Epithelial cell of proximal tubule (primary cell): ENCODE measurements around the gene HDAC4. TPM values are rescaled to one million over a fixed set of nuclear protein-coding genes. Genes with fewer than 3 reads are reported as not detected.

Experiments used
- DNase-seq: peaks from one replicate; pipeline ENCODE4 v3.0.0-alpha.2; 2011; ENCODE audit warnings: low read depth
- H3K4me3 ChIP-seq: 2 replicates; pipeline ENCODE4 v1.5.1; 2011; ENCODE audit warnings: low read depth, mild to moderate bottlenecking, low read length
- total RNA-seq: library from RNA; depleted of rRNA; stranded (reverse); fragments of >200 nt; gene quantifications from 2 replicates; pipeline ENCODE4 v1.2.3, GENCODE V29; 2015
- TF ChIP-seq, protein P1 (sequence below): conservative IDR thresholded peaks from 2 replicates; pipeline ENCODE4 v1.5.1; 2012; ENCODE audit warnings: low read depth, mild to moderate bottlenecking, low read length

The HDAC4 gene
- total RNA-seq, 1 donor from 2014 or later, result 23.2 TPM

DNA sequence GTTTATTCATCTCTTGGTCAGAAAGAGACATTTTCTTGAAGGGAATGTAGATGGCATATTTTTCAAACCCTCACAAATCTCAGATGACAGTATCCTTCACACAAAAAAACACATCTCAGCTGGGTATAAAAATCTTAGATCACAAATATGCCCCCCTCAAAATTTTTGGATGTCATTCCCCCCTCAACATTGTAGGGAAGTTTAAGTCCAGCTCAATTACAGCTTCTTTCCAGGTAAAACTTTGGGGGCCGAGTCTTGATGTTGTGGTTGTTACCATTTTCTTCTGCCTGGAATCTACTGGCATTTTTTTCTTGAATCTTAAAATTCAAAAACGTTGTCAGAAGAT lies 46.1 kb downstream of the HDAC4 start:
- TF ChIP-seq, protein P1, sequence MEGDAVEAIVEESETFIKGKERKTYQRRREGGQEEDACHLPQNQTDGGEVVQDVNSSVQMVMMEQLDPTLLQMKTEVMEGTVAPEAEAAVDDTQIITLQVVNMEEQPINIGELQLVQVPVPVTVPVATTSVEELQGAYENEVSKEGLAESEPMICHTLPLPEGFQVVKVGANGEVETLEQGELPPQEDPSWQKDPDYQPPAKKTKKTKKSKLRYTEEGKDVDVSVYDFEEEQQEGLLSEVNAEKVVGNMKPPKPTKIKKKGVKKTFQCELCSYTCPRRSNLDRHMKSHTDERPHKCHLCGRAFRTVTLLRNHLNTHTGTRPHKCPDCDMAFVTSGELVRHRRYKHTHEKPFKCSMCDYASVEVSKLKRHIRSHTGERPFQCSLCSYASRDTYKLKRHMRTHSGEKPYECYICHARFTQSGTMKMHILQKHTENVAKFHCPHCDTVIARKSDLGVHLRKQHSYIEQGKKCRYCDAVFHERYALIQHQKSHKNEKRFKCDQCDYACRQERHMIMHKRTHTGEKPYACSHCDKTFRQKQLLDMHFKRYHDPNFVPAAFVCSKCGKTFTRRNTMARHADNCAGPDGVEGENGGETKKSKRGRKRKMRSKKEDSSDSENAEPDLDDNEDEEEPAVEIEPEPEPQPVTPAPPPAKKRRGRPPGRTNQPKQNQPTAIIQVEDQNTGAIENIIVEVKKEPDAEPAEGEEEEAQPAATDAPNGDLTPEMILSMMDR, result no peak
- no peak for DNase-seq
- H3K4me3 ChIP-seq, result no peak overlapping the region

DNA sequence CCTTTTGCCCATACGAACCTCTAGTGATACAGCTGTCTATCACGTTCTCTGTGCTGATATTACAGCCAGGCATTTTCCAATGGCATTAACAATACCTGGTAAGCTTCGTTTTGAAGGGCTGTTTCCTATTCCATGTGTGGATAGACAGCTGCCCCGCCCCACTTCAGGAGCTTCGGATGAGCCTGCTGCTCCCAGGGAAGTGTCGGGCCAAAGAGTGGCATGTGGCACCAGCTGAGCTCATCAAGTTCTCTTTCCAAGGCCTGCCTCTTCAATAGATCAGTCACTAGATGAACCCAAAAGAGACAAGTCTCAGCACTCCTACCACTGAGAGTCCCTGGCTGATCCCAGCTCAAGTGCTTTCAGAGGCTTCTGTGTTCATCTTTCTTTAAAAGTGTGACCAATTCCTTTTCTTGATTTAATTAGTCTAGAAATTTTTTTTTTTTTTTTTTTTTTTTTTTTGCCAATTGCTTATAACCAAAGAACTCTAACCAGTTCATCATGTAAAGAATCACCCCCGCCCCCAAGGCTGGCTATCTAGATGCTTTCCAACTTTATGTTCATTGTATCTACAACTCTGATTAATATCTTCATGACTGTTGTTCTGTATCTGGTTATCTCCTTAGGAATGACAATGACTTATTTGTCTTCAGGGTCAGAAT lies 46.6 kb downstream of the HDAC4 start:
- DNase-seq, result no peak
- H3K4me3 ChIP-seq, result no peak overlapping the region
- TF ChIP-seq, protein P1, result no peak

- no peak for DNase-seq
- no peak overlapping the region for H3K4me3 ChIP-seq
Observed at GRCh38 chr2:239353692-239354091, 47.1 kb downstream of the HDAC4 start.

GRCh38 chr2:239351687-239352086 lies 49.1 kb downstream of the HDAC4 start:
- DNase-seq, result no peak
- TF ChIP-seq, protein P1, result no peak
- H3K4me3 ChIP-seq, result no peak overlapping the region

More at GRCh38 chr2:239353692-239354091, 47.1 kb downstream of the HDAC4 start:
- TF ChIP-seq, protein P1, result no peak

- H3K4me3 ChIP-seq, result no peak overlapping the region
- DNase-seq, result no peak
Observed at GRCh38 chr2:239349453-239350135, 51.2 kb downstream of the HDAC4 start.

DNA sequence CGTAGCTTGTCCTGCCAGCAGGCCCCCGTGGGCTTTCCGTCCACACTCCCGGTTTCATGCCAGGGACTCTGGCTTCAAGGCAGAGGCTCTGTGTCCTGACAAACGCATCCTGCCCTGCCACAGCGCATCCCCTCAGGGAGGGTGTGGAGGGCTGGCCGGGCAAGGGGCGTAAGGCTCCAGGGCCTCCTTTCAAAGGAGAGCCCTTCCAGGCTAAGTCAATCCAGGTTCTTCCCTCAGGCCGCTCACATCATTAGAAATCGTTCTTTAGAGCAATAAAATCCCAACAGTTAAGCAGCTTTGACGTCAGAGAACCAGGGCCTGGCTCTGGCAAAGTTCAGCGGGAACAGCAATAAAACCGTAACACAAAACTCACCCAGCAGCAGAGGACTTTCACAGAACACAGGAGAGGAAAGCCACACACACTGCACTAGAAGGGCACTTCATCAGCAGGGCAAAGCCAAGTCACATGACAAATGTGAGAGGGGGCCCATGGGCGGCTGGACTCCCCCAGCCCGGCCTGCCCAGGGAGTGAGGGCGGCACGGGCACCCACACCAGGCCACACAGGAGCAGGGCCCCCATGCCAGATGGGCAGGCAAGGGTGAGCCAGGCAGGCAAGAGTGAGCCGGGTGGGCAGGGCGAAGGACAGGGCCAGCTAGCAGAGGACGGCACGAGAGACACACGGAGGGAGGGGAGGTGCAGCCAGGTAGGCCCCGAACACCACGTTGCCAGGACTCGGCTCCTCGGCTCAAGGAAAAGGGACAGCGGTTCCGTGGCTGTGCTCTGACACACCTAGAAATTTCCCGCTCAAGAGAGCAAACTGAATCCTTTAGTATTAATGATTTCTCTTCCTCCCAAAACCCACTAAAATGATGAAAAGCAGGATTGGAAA lies 52.0 kb downstream of the HDAC4 start:
- DNase-seq, result no peak
- no peak overlapping the region for H3K4me3 ChIP-seq
- TF ChIP-seq, protein P1, result no peak

More at GRCh38 chr2:239349453-239350135, 51.2 kb downstream of the HDAC4 start:
- TF ChIP-seq, protein P1, result no peak
